ENCODE measurements around the gene HOXC9.

Gene HOXC9

GRCh38 chr12:54001283-54002187 is 1.6 kb downstream of the HOXC9 start (continued):
- TF ChIP-seq ZNF404 (tag by site-specific recombination; IDR thresholded peaks at IDR 0.05) (no peak; the same call in 1 of the 2 replicates), ZNF707 (tag by site-specific recombination; IDR thresholded peaks at IDR 0.05) (no peak), ZNF274 (IDR thresholded peaks at IDR 0.05; ENCODE audit: low read length) (no peak), ZNF274 (tag by site-specific recombination; IDR thresholded peaks at IDR 0.05; ENCODE audit: borderline replicate concordance) (no peak), ZNF473 (tag by site-specific recombination; IDR thresholded peaks at IDR 0.05) (no peak), PRDM1 (tag by site-specific recombination; IDR thresholded peaks at IDR 0.05) (peak; percentile 71), ZNF174 (tag by site-specific recombination; IDR thresholded peaks at IDR 0.05) (no peak), ZSCAN30 (tag by site-specific recombination; IDR thresholded peaks at IDR 0.05) (0 out of 2 replicates have a peak, but pooled peaks have one; percentile 16), ZNF660 (tag by site-specific recombination; IDR thresholded peaks at IDR 0.05) (no peak), ZNF302 (tag by site-specific recombination; IDR thresholded peaks at IDR 0.05; ENCODE audit: low read depth) (no peak), KLF1 (tag by site-specific recombination; IDR thresholded peaks at IDR 0.05) (no peak), ZNF654 (tag by site-specific recombination; IDR thresholded peaks at IDR 0.05; ENCODE audit: low read depth) (no peak), PRDM6 (tag by site-specific recombination; IDR thresholded peaks at IDR 0.05) (peak; percentile 92), ZNF701 (tag by site-specific recombination; IDR thresholded peaks at IDR 0.05) (no peak), INSM2 (tag by site-specific recombination; IDR thresholded peaks at IDR 0.05) (no peak), MEIS1 (CRISPR knock-in tag; IDR thresholded peaks at IDR 0.05; ENCODE audit: borderline replicate concordance) (no peak), SP2 (tag by site-specific recombination; IDR thresholded peaks at IDR 0.05) (no peak), ZNF341 (tag by site-specific recombination; IDR thresholded peaks at IDR 0.05; ENCODE audit: low read depth) (peak; percentile 57), ZNF138 (tag by site-specific recombination; IDR thresholded peaks at IDR 0.05; ENCODE audit: borderline replicate concordance) (no peak), ZNF48 (tag by site-specific recombination; IDR thresholded peaks at IDR 0.05) (no peak), ZFP69B (tag by site-specific recombination; IDR thresholded peaks at IDR 0.05) (no peak), PBX3 (CRISPR knock-in tag; IDR thresholded peaks at IDR 0.05) (no peak), ZNF202 (tag by site-specific recombination; IDR thresholded peaks at IDR 0.05; ENCODE audit: borderline replicate concordance) (no peak), ZNF837 (tag by site-specific recombination; IDR thresholded peaks at IDR 0.05) (no peak), ZNF830 (tag by site-specific recombination; IDR thresholded peaks at IDR 0.05; ENCODE audit: low read depth) (no peak), ZNF600 (tag by site-specific recombination; IDR thresholded peaks at IDR 0.05) (peak; percentile 78), ZFP3 (tag by site-specific recombination; IDR thresholded peaks at IDR 0.05; ENCODE audit: low read depth) (no peak), BCL6B (tag by site-specific recombination; IDR thresholded peaks at IDR 0.05) (no peak), ZNF792 (tag by site-specific recombination; IDR thresholded peaks at IDR 0.05) (no peak), ZNF133 (tag by site-specific recombination; IDR thresholded peaks at IDR 0.05) (no peak), ZBTB7A (tag by site-specific recombination; IDR thresholded peaks at IDR 0.05; ENCODE audit: low read depth) (peak; percentile 81; the same call in 1 of the 2 replicates), ZNF530 (tag by site-specific recombination; IDR thresholded peaks at IDR 0.05; ENCODE audit: low read depth) (no peak), ZNF19 (tag by site-specific recombination; IDR thresholded peaks at IDR 0.05; ENCODE audit: low read depth) (no peak), ZNF391 (tag by site-specific recombination; IDR thresholded peaks at IDR 0.05; ENCODE audit: borderline replicate concordance, low read depth) (no peak), ZNF324 (tag by site-specific recombination; IDR thresholded peaks at IDR 0.05) (no peak)

Data from HEK293 (cell line).